HUES6 (cell line): Measurements from ENCODE around the gene AADAT.

Experiments
- H3K27ac ChIP-seq: 2 replicates; pipeline ENCODE4 v1.7.0; 2013; ENCODE audit warnings: low read depth, mild to moderate bottlenecking, low read length, inconsistent platforms
- H3K27me3 ChIP-seq: 2 replicates; pipeline ENCODE4 v1.6.1; 2013; ENCODE audit warnings: low read length; ENCODE audit not compliant: control insufficient read depth, insufficient read depth
- H3K36me3 ChIP-seq: 2 replicates; pipeline ENCODE4 v1.6.1; 2013; ENCODE audit warnings: low read length; ENCODE audit not compliant: control insufficient read depth, insufficient read depth
- H3K4me1 ChIP-seq: 2 replicates; pipeline ENCODE4 v1.6.1; 2013; ENCODE audit warnings: low read length; ENCODE audit not compliant: control insufficient read depth, insufficient read depth
- H3K4me3 ChIP-seq: 2 replicates; pipeline ENCODE4 v1.5.1; 2013; ENCODE audit warnings: low read depth, low read length
- H3K9ac ChIP-seq: one replicate; pipeline ENCODE4 v1.6.1; 2013; ENCODE audit warnings: mild to moderate bottlenecking, low read length
- H3K9me3 ChIP-seq: 2 replicates; pipeline ENCODE4 v1.6.1; 2013; ENCODE audit warnings: low read depth, low read length; ENCODE audit not compliant: control insufficient read depth, insufficient read depth

The AADAT gene

DNA sequence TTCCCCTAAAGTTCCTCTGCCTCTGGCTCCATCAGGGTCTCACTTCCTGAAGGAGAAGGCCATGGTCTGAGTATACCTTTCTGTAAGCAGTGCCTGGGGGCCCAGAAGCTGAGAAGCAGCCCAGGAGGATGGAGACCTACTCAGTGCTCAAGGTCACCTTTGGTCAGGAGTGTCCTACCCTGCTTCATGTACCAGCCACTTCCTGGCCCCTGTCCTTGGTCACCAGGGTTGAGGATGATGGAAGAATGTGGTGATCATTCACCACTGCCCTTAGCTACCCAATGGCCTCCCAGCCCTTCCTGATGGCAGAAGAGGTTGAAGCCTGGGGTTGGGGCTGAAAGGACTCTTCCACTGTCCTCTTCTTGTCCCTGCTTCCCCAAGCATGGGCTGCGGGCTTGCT is 54.5 kb downstream of the AADAT start:
- Histone ChIP-seq H3K27ac (no peak overlapping the region), H3K4me3 (no peak overlapping the region), H3K9me3 (no peaks in the 10 kb centered on the region), H3K4me1 (no peaks in the 10 kb centered on the region; the same call in 1 of the 2 replicates), H3K36me3 (no peaks in the 10 kb centered on the region), H3K27me3 (peaks cover 3% of the 10 kb centered on the region; the same call in 1 of the 2 replicates), H3K9ac (no peak overlapping the region)

DNA sequence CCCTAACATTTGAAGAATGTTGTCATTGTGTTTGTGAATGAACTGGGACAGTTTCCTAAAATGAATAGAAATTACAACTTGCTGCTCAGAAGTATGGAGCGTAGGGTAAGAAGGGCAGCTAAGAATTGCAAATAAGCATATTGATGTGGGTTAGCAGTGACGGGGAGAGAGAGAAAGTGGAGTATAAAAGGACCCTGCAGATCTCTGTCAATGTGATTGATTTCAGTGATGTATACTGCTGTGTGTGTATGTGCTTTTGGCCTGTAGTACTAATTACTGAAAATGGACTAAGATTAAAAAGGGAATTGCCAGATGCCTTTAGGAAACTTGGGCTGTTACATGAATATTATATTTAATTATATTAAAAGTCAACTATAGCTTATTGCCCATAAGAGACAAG is 55.8 kb downstream of the AADAT start:
- Histone ChIP-seq H3K4me1 (no peaks in the 10 kb centered on the region; the same call in 1 of the 2 replicates), H3K27ac (no peak overlapping the region), H3K27me3 (peaks cover 7% of the 10 kb centered on the region), H3K9ac (no peak overlapping the region), H3K4me3 (no peak overlapping the region), H3K36me3 (no peaks in the 10 kb centered on the region), H3K9me3 (no peaks in the 10 kb centered on the region)

DNA sequence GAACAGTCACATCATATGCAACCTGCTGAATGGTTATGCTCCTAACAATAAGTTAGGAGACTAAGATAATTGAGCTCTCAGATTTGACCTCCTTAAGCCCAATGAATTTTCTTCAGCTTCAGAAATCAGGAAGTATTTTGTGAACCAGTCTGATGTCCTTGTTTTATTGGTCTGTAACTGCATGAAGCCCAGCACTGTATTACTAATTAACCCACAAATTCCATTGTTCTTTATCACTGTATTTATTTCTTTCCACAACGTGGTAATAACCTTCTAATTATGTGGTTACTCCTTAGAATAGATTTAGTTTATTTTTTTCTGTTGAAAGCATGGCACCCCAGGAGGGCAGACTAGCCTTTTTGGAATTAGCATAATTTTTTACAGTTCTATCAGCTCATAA is 59.6 kb downstream of the AADAT start:
- no peaks in the 10 kb centered on the region; the same call in 1 of the 2 replicates for H3K4me1 ChIP-seq

DNA sequence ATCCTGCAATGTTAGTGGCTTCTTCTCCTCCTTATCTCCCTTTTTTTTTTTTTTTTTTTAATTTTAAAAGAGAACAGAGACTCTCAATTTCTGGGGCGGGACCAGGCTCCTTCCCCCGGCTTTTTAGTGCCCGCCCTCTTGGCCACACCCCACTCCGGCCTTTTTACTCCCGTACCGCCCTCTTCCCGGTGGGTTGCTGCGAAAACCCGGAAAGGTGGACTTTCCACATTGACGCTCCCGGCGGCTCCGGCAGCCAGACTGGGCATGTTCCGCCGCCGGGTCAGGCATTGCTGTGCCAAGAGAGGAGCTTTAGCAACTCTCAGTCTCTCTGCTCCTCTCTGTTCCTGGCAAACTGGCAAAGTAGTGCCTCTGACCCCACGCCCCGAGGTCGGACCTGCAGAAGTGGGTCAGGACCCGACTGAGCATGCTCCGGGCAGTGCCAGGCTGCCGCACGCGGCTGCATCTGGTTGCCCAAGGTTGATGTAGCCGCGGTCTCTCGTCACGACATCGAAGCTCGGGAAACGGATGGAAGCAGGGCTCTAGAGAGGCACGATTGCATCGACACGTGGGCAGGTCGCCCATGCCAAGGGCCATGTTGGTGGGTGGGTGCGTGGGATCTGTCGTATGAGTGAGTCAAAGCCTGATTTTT is 62.5 kb downstream of the AADAT start:
- Histone ChIP-seq H3K36me3 (peaks cover 8% of the 10 kb centered on the region; the same call in 1 of the 2 replicates), H3K4me3 (peak overlapping the region; percentile 97), H3K27me3 (peaks cover 36% of the 10 kb centered on the region), H3K9me3 (no peaks in the 10 kb centered on the region), H3K27ac (no peak overlapping the region), H3K4me1 (no peaks in the 10 kb centered on the region), H3K9ac (peak overlapping the region; percentile 74)

More for the DNA sequence above, 59.6 kb downstream of the AADAT start:
- no peaks in the 10 kb centered on the region for H3K9me3 ChIP-seq
- no peaks in the 10 kb centered on the region for H3K36me3 ChIP-seq
- no peak overlapping the region for H3K4me3 ChIP-seq
- no peak overlapping the region for H3K9ac ChIP-seq
- peaks cover 29% of the 10 kb centered on the region for H3K27me3 ChIP-seq
- H3K27ac ChIP-seq: no peak overlapping the region

DNA sequence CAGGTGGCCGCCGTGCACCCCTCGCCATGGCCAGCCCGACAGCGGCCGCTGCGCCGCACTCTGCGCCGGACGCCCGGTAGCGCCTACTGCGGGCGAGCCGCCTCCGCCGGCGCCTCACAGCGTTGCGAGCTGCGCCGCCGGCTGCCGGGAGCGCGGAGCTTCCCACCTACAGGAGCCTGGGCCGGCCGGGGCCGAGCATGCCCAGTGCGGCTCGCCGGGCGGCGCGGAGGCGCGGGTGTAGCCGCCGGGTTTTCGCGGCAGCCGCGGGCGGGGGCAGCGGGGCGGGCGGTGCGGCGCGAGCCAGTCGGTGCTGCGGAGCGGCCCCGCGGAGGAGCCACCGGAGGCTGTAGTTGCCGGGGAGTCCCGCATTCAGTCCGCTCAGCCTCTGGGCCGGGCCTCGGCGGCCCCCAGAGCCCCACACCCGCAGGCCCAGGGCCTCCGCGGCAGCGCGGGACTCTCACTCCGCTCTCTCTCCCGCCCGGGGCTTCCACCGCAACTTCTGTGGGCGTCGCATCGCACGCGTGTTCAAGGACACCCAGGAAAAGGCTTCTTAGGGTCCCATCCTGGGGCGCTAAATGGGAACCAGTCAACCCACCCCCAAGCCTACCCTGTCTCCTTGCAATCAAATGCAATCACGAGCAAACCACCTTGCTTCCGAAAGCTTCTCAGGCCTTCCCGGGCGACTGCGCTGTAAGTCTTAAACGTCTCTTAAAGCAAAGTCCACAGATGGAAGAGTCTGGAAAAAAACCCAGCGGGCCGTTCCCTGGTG is 63.3 kb downstream of the AADAT start, which contains the start of gene MFAP3L:
Gene MFAP3L (minus strand): TSS at position 143 of the 769 bp plus-strand sequence. CDS start 20,518 bp downstream, outside the sequence.
- peak within 1 kb of the TSS; percentile 95; the same call in 1 of the 2 replicates for H3K27ac ChIP-seq
- peaks cover 15% of the 10 kb centered on the region; the same call in 1 of the 2 replicates for H3K36me3 ChIP-seq
- peak within 1 kb of the TSS; percentile 97 for H3K4me3 ChIP-seq
- H3K4me1 ChIP-seq: no peaks in the 10 kb centered on the region
- H3K27me3 ChIP-seq: peaks cover 36% of the 10 kb centered on the region
- H3K9ac ChIP-seq: peak within 1 kb of the TSS; percentile 94
- no peaks in the 10 kb centered on the region for H3K9me3 ChIP-seq

DNA sequence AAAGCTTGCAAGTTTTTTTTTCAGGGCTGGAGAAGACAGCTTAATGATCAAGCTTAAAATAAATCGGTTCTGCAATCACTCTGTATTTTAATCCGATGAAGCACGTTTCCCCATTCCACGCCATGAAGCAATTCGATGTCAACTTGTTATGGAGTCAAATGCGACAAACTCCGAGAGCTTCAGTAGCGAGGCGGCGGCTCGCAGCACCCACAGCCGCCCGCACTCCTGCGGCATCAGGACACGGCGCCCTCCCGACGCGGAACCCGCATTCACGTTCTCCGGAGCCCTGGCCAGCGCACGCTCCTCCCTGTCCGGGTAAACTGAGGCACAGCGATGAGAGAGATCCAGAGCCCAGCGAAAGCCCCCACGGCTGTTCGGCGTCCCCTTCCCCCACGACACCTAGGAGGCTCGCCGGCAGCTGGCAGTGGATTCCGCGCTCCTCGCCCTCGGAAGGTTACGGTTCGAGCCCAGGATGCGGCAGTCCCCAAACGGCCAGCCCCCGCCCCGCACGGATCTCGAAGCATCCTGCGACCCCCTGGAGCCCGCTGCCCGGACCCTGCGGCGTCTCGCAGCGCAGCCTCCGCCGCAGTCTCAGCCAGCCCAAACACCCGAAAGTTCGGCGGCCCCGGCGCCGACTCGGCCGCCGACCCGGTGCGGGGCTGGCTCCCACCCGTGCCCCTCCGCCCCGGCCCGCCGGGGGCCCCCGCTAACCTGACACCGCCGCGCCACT is 64.1 kb downstream of the AADAT start:
- Histone ChIP-seq H3K9me3 (no peaks in the 10 kb centered on the region), H3K36me3 (peaks cover 15% of the 10 kb centered on the region; the same call in 1 of the 2 replicates), H3K4me1 (no peaks in the 10 kb centered on the region), H3K4me3 (peak overlapping the region; percentile 97), H3K9ac (peak overlapping the region; percentile 88), H3K27me3 (peaks cover 33% of the 10 kb centered on the region), H3K27ac (no peak overlapping the region; the same call in 1 of the 2 replicates)

DNA sequence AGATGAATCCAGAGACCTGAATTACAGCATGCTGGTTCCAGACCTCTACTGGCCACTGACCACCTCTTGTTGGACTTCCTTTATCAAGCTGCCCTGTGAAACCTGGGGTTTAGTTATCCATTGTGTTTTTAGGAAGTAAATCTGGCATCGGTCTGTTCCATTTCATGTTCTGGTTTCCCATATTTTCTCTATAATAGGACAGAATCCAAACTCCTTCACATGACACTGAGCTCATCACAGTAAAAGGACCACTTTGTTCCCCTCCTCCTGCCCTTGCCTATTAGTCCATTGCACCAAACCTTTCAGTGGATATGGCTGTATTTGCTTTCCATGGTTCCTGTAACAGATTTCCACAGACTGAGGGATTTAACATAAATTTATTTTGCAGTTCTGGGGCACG is 67.5 kb downstream of the AADAT start:
- no peak overlapping the region for H3K27ac ChIP-seq
- H3K4me3 ChIP-seq: no peak overlapping the region
- no peak overlapping the region for H3K9ac ChIP-seq

DNA sequence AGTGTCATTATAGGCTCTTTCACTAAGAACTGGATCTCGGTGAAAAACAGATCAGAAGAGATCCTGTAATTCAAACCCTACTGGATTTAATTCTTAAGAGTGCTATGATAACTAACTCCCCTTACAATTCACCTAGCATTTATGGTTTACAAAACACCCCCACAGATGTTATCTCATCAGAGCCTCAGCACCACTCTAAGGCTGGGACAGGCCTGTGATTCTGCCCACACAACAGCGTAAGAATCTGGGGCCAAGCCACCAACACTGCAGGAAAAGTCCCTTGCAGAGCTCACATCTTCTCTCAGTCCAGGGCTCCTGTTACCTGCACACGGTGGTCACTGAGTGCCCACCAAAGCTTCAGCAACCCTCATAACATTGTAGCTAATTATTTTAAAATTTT is 72.5 kb downstream of the AADAT start:
- H3K9ac ChIP-seq: no peak overlapping the region
- no peak overlapping the region for H3K27ac ChIP-seq
- H3K4me1 ChIP-seq: peaks cover 23% of the 10 kb centered on the region
- H3K27me3 ChIP-seq: no peaks in the 10 kb centered on the region
- no peak overlapping the region for H3K4me3 ChIP-seq
- peaks cover 13% of the 10 kb centered on the region; the same call in 1 of the 2 replicates for H3K36me3 ChIP-seq
- no peaks in the 10 kb centered on the region for H3K9me3 ChIP-seq

More for the DNA sequence above, 67.5 kb downstream of the AADAT start:
- peaks cover 17% of the 10 kb centered on the region; the same call in 1 of the 2 replicates for H3K36me3 ChIP-seq
- H3K9me3 ChIP-seq: no peaks in the 10 kb centered on the region
- peaks cover 12% of the 10 kb centered on the region; the same call in 1 of the 2 replicates for H3K4me1 ChIP-seq
- H3K27me3 ChIP-seq: peaks cover 14% of the 10 kb centered on the region

DNA sequence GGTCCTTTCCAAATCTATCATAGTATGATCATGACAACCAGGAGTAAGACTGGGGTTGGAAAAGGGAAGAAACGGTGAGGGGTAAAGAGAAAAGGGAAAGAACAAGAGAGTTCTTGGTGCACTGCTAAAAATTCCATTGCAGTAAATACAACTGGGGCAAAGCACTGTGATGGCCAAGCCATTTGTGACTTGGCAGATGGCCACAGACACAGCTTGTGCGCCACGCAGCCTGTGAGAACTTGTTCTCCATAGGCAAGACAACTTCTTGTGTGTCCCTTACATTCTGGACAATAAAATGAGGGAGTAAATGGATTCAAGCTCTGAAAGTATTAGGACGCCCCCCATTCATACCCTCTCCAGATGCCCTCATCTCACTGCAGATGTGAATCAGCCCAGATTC is 74.5 kb downstream of the AADAT start:
- Histone ChIP-seq H3K9ac (no peak overlapping the region), H3K9me3 (peaks cover 13% of the 10 kb centered on the region; the same call in 1 of the 2 replicates), H3K4me1 (peaks cover 22% of the 10 kb centered on the region), H3K27me3 (no peaks in the 10 kb centered on the region), H3K36me3 (peaks cover 15% of the 10 kb centered on the region; the same call in 1 of the 2 replicates), H3K4me3 (no peak overlapping the region), H3K27ac (no peak overlapping the region)

DNA sequence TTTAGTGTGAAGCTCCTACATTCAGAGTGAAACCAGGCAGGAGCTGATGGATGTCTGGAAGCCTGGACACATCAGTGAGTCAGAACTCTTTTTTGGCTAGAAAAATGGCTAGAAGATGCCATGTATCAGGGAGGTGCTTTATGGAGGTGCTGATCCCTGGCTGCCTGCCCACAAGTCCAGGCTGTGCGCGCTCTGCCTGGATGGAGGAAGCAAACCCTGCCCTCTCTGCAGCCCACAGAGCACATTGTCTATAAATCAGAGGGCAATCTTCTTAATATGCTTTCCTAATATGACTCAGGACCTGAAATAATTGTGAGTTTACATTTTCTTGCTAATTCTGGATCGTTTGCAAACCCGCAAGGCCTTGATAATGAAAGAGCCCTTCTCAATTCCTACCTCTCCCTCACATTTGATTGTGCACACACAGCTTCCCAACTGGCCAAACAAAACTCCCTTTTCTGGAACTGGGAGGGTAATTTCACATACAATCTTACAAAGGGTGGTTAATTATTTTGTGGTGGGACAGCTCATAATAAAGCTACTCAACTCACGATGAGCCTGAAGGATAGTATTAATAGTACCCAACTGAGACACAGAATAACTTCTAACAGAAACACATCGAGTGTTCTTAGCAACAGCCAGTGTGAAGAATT is 75.3 kb downstream of the AADAT start:
- H3K9ac ChIP-seq: no peak overlapping the region
- no peak overlapping the region for H3K4me3 ChIP-seq

More for the DNA sequence above, 75.3 kb downstream of the AADAT start:
- H3K36me3 ChIP-seq: peaks cover 12% of the 10 kb centered on the region; the same call in 1 of the 2 replicates
- peaks cover 13% of the 10 kb centered on the region; the same call in 1 of the 2 replicates for H3K9me3 ChIP-seq
- H3K27me3 ChIP-seq: no peaks in the 10 kb centered on the region
- no peak overlapping the region for H3K27ac ChIP-seq
- H3K4me1 ChIP-seq: peaks cover 17% of the 10 kb centered on the region
